ENCODE measurements around the gene DOHH.
"Not testable (repeated sequence)": the region's sequence is repeated elsewhere in the genome, so short reads cannot be mapped to it uniquely, and the experiment has no call there.

Gene DOHH

GRCh38 chr19:3518659-3519058 is 18.2 kb upstream of the DOHH start:
- DNase-seq: no peak

GRCh38 chr19:3518255-3518654 is 17.8 kb upstream of the DOHH start:
- no peak for DNase-seq

GRCh38 chr19:3517638-3518037 is 17.2 kb upstream of the DOHH start:
- no peak for DNase-seq

GRCh38 chr19:3516675-3517207 is 16.3 kb upstream of the DOHH start:
- peak; percentile 51 for DNase-seq

DNA sequence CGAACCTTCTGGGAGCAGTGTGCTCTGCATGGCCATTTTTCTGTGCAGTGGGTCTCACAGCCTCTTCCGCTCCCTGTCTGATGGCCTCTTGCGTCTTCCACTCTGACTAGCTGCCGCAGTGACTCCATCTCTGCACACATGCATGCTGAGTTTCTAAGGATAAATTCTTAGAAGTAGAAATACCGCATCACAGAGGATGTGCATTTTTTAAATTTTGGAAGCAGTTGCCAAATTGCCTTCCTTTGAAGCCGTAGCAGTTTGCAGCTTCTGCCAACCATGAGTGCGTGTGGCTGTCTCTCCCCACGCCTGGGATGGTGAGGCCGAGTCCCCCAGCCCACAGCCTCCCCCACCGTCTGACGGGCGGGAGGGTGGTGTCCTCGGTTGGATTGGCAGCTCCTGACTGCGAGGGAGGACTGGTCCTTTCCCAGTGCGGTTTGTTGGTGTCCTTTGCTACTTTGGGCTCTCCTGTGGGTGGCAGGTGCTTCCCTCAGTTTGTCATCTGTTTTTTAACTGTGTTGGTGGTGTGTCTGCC is 15.5 kb upstream of the DOHH start:
- no peak for DNase-seq

GRCh38 chr19:3514930-3515329 is 14.5 kb upstream of the DOHH start:
- DNase-seq: no peak

- DNase-seq: no peak
Observed at GRCh38 chr19:3513229-3514140, 13.0 kb upstream of the DOHH start.

DNA sequence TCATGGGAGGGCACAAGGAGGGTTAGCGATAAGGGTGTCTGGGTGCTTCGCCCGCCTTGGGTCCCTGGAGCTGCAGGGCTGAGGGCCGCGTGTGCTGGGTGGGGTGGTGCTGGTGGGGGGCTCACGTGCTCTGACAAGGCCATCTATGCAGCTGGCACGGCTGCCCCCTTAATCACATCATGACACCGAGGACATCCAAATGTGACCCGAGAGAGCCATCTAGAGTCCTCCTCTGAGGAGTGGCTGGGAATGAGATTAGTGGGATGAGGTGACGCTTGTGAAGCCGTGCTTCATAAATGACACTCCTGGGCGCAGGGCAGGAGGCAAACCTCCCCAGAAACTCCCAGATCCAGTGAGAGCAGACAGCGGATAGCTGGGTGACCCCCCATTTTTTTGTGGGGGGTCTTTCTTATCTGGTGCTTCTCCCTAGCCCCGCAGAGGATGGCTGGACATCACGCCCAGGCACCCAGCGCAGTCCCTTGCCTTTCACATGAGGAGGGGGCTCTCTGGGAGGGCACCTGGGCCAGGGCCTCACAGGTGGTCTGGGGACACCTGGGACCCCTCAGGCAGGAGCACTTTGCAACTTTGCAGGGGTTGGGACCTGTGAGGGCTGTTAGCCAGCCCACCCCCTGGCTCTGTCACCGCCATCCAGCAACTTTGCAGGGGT is 12.2 kb upstream of the DOHH start:
- no peak for DNase-seq

DNA sequence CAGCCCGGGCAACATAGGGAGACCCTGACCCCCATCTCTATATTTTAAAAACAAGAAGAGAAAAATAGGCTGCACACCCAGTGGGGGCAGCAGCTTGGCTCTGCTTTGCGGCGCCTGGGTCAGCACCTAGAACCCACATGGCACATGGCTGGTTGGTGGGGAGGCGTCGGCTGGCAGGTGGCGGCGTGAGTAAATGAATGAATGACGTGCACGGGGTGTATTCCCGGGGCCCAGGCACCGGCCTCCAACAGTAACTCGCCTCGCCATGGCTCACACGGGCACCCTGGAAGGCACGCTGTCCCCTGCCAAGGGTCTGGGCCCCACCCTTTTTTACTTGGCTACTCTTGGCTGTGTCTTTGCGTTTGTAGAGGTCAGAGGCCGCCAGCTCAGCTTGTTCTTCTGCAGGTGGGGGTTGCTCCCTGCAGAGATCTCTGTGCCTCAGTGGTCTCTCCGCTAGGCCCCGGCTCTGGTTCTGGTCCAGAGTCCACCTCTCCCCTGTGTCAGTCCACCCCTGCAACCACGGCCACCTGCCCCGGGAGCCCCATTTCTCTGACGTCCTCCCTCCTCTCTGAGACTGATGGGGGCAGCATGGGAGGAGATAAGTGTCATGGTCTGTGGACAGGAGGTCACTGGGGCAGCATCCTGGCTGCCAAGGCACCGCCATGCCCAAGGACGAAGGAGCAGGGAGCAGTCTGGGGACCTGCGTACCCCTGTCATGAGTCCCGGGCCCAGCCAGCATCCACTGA is 11.2 kb upstream of the DOHH start:
- no peak for DNase-seq

DNA sequence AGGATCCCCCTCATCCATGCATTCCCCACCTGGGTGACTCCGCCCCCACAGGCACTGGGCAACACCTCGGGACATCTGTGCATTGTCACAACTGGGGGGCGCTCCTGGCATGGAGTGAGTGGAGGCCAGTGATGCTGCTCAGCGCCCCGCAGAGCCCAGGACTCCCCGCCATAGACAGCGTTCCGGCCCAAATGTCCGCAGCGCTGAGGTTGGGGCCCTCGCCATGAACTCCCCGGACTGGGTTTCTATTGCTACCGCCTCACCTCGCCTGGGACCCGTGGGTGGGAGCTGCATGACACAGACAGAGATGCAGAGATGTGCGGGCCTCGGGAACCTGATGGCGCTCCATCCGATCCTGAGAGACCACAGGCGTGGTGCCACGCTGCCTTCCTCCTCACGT is 10.3 kb upstream of the DOHH start:
- no peak for DNase-seq

- no peak for DNase-seq
Observed at GRCh38 chr19:3509566-3509989, 9.1 kb upstream of the DOHH start.

- no peak for DNase-seq
Observed at GRCh38 chr19:3508771-3509535, 8.5 kb upstream of the DOHH start.

DNA sequence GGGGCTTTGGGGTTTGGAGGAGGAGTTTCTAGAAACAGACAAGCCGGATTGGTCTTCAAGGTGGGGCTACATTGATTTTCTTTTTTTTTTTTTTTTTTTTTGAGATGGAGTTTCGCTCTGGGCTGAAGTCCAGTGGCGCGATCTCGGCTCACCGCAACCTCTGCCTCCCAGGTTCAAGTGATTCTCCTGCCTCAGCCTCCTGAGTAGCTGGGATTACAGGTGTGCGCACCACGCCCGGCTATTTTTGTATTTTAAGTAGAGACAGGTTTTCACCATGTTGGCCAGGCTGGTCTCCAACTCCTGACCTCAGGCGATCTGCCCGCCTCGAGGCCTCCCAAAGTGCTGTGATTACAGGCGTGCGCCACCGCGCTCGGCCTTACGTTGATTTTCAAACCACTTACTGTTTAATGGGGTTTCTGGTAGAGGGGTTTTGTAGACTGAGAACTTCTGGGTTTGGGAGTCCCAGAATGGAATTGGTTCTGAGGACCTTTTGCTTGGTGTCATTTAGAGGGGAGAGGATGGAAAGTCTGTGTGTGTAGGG is 7.7 kb upstream of the DOHH start:
- not testable (repeated sequence) for DNase-seq

DNA sequence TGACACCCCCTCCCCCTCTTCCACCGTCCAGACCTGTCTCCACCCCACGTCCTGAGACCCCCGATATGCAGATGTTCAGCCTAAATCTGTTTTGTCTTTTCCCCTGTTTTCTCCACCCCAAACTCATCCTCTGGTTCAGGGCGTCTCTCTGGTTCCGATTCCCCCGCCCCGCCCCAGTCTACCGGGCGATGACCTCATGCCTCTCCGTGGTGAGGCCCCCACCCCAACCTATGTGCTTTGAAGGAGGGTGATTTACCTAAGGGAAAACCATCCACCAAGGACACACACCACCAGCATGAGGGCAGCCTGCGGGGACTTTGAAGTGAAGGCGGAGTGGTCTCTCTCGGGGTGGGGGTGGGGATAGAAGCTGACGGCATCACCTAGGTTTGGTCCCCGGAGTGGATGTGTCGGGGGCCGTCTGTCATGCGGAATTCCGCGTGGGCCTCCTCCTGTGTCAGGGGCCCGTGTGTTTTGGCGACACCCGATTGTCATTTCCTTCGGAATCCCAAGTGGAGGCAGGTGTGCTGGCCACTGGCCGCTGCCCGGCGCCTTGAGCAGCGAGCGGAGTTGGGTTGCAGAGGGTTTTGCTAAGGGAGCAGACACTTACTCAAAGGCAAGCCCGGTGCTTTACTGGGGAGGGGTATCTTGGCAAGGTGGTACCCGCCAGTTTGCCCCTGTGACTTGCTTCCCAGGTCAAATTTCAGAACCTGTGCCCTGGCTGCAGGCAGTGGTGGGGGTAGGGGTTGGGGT is 7.1 kb upstream of the DOHH start:
- DNase-seq: peak; percentile 51

- DNase-seq: peak; percentile 59
Observed at GRCh38 chr19:3506384-3507340, 6.2 kb upstream of the DOHH start.

- peak; percentile 100 for DNase-seq
Observed at GRCh38 chr19:3505598-3506383, 5.3 kb upstream of the DOHH start, which contains the start of gene FZR1. FZR1 (plus strand) TSS chr19:3506311; CDS start chr19:3522990, 16,679 bp downstream.

DNA sequence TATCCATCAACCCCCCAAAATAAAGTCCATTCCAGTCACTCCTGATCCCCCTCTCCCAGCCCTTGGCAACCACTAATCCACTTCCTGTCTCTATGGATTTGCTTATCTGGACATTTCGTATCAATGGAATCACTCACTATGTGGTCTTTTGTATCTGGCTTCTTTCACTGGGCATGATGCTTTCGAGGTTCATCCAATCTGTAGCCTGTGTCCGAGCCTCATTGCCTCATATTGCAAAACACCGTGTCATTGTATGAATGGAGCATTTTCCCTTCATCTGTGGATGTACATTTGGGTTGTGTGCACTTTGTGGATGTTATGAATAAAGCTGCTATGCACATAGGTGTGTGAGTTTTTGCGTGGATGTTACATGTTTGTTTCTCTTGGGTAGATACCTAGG is 4.3 kb upstream of the DOHH start:
- DNase-seq: no peak

- DNase-seq: no peak
Observed at GRCh38 chr19:3503036-3503572, 2.6 kb upstream of the DOHH start.

DNA sequence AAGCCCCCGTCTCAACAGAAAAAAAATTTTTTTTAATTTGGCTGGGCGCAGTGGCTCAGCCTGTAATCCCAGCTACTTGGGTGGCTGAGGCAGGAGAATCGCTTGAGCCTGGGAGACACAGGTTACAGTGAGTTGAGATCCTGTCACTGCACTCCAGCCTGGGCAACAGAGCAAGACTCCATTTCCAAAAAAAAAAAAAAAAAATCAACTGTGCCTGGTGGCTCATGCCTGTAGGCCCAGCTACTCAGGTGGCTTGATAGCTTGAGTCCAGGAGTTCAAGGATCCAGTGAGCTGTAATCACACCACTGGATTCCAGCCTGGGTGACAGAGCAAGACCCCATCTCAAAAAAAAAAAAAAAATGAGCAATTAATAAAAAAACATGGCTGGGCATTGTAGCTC is 1.3 kb upstream of the DOHH start:
- no peak for DNase-seq
